Measurements from ENCODE around the gene YKT6.
"Not testable (repeated sequence)": the region's sequence is repeated elsewhere in the genome, so short reads cannot be mapped to it uniquely, and the experiment has no call there.

YKT6 gene

GRCh38 chr7:44200699-44201461, at the start of gene YKT6:
Gene YKT6, plus strand, starts transcription at chr7:44200978. Its CDS starts 158 bp downstream, at chr7:44201136.
- DNase-seq = peak; percentile 95 to 96

GRCh38 chr7:44151956-44152355, 48.8 kb upstream of the YKT6 start:
- no peak for DNase-seq

GRCh38 chr7:44152971-44153947, 47.5 kb upstream of the YKT6 start:
- no peak for DNase-seq

- no peak for DNase-seq
Observed at GRCh38 chr7:44153948-44154335, 46.8 kb upstream of the YKT6 start.

- no peak for DNase-seq
Observed at GRCh38 chr7:44154703-44155102, 46.1 kb upstream of the YKT6 start.

- DNase-seq = no peak
Observed at GRCh38 chr7:44155191-44156185, 45.3 kb upstream of the YKT6 start.

- no peak for DNase-seq
Observed at GRCh38 chr7:44156453-44157010, 44.2 kb upstream of the YKT6 start.

- DNase-seq = no peak
Observed at GRCh38 chr7:44157116-44158080, 43.4 kb upstream of the YKT6 start.

GRCh38 chr7:44158096-44158872, 42.5 kb upstream of the YKT6 start:
- no peak for DNase-seq

GRCh38 chr7:44158873-44159631, 41.7 kb upstream of the YKT6 start:
- DNase-seq = no peak

- DNase-seq = no peak
Observed at GRCh38 chr7:44159824-44160630, 40.8 kb upstream of the YKT6 start.

GRCh38 chr7:44161371-44161770, 39.4 kb upstream of the YKT6 start:
- DNase-seq = no peak

GRCh38 chr7:44162179-44162578, 38.6 kb upstream of the YKT6 start:
- no peak for DNase-seq

GRCh38 chr7:44162785-44163395, 37.9 kb upstream of the YKT6 start:
- DNase-seq = no peak

- no peak for DNase-seq
Observed at GRCh38 chr7:44163591-44163990, 37.2 kb upstream of the YKT6 start.

GRCh38 chr7:44167920-44168319, 32.9 kb upstream of the YKT6 start:
- no peak for DNase-seq

- not testable (repeated sequence) for DNase-seq
Observed at GRCh38 chr7:44171901-44172300, 28.9 kb upstream of the YKT6 start.

GRCh38 chr7:44172352-44172751, 28.4 kb upstream of the YKT6 start:
- no peak for DNase-seq

Measured in activated CD4-positive, alpha-beta T cell treated with anti-CD3 and anti-CD28 coated beads, Interleukin-2, amount 50 U/mL, for 48 hours (primary cell).